ENCODE measurements around the gene XIRP2. TPM values are rescaled to one million over a fixed set of nuclear protein-coding genes. Genes with fewer than 3 reads are reported as not detected.

XIRP2 gene
- total and polyA plus RNA-seq, 2 of the 8 experiments (the other 6 are each of a cell fraction or from before 2014, with no cell fraction given), result 0.11 TPM; not detected in 1

DNA sequence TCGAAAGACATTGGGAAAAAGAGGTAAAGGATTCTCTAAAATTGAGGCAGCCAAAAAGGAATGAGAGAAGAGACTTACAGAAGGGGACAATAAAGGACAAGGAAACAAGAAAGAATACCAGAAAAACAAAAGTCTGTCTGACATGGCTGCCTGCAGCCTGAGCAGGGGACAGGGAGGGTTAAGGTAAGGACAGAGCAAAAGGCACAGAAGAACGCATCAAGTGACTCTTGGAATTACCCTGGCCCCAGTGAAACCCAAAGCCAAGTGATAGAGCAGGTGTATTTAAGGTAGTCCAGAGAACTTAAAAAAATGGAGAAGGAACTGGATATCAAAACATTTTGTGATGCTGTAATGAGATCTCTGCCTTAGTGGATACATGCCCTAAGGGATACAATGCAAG is 47.1 kb upstream of the XIRP2 start (continued):
- TF ChIP-seq, protein P1, sequence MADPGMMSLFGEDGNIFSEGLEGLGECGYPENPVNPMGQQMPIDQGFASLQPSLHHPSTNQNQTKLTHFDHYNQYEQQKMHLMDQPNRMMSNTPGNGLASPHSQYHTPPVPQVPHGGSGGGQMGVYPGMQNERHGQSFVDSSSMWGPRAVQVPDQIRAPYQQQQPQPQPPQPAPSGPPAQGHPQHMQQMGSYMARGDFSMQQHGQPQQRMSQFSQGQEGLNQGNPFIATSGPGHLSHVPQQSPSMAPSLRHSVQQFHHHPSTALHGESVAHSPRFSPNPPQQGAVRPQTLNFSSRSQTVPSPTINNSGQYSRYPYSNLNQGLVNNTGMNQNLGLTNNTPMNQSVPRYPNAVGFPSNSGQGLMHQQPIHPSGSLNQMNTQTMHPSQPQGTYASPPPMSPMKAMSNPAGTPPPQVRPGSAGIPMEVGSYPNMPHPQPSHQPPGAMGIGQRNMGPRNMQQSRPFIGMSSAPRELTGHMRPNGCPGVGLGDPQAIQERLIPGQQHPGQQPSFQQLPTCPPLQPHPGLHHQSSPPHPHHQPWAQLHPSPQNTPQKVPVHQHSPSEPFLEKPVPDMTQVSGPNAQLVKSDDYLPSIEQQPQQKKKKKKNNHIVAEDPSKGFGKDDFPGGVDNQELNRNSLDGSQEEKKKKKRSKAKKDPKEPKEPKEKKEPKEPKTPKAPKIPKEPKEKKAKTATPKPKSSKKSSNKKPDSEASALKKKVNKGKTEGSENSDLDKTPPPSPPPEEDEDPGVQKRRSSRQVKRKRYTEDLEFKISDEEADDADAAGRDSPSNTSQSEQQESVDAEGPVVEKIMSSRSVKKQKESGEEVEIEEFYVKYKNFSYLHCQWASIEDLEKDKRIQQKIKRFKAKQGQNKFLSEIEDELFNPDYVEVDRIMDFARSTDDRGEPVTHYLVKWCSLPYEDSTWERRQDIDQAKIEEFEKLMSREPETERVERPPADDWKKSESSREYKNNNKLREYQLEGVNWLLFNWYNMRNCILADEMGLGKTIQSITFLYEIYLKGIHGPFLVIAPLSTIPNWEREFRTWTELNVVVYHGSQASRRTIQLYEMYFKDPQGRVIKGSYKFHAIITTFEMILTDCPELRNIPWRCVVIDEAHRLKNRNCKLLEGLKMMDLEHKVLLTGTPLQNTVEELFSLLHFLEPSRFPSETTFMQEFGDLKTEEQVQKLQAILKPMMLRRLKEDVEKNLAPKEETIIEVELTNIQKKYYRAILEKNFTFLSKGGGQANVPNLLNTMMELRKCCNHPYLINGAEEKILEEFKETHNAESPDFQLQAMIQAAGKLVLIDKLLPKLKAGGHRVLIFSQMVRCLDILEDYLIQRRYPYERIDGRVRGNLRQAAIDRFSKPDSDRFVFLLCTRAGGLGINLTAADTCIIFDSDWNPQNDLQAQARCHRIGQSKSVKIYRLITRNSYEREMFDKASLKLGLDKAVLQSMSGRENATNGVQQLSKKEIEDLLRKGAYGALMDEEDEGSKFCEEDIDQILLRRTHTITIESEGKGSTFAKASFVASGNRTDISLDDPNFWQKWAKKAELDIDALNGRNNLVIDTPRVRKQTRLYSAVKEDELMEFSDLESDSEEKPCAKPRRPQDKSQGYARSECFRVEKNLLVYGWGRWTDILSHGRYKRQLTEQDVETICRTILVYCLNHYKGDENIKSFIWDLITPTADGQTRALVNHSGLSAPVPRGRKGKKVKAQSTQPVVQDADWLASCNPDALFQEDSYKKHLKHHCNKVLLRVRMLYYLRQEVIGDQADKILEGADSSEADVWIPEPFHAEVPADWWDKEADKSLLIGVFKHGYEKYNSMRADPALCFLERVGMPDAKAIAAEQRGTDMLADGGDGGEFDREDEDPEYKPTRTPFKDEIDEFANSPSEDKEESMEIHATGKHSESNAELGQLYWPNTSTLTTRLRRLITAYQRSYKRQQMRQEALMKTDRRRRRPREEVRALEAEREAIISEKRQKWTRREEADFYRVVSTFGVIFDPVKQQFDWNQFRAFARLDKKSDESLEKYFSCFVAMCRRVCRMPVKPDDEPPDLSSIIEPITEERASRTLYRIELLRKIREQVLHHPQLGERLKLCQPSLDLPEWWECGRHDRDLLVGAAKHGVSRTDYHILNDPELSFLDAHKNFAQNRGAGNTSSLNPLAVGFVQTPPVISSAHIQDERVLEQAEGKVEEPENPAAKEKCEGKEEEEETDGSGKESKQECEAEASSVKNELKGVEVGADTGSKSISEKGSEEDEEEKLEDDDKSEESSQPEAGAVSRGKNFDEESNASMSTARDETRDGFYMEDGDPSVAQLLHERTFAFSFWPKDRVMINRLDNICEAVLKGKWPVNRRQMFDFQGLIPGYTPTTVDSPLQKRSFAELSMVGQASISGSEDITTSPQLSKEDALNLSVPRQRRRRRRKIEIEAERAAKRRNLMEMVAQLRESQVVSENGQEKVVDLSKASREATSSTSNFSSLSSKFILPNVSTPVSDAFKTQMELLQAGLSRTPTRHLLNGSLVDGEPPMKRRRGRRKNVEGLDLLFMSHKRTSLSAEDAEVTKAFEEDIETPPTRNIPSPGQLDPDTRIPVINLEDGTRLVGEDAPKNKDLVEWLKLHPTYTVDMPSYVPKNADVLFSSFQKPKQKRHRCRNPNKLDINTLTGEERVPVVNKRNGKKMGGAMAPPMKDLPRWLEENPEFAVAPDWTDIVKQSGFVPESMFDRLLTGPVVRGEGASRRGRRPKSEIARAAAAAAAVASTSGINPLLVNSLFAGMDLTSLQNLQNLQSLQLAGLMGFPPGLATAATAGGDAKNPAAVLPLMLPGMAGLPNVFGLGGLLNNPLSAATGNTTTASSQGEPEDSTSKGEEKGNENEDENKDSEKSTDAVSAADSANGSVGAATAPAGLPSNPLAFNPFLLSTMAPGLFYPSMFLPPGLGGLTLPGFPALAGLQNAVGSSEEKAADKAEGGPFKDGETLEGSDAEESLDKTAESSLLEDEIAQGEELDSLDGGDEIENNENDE (IDR thresholded peaks at IDR 0.05; ENCODE audit: insufficient replicate concordance, low read length), result no peak
- TF ChIP-seq EP300 (IDR thresholded peaks at IDR 0.05; ENCODE audit: borderline replicate concordance in 1 of 2, low read depth in 2 of 2, low read length in 2 of 2), result no peak
- TF ChIP-seq TAF7 (optimal IDR thresholded peaks at IDR 0.05; ENCODE audit: borderline replicate concordance, low read depth, low read length), result no peak
- no peak for TF ChIP-seq BCL11A (IDR thresholded peaks at IDR 0.05; ENCODE audit: low read depth in 2 of 2, low read length in 2 of 2)
- TF ChIP-seq CEBPB (IDR thresholded peaks at IDR 0.05; ENCODE audit: low read depth, low read length), result no peak
- TF ChIP-seq ASH2L (IDR thresholded peaks at IDR 0.05; ENCODE audit: low read length), result no peak
- TF ChIP-seq ZNF274 (IDR thresholded peaks at IDR 0.05; ENCODE audit: borderline replicate concordance, extremely low read depth, low read length), result no peak
- TF ChIP-seq SRF (IDR thresholded peaks at IDR 0.05; ENCODE audit: low read depth, low read length), result no peak
- TF ChIP-seq, protein P2, sequence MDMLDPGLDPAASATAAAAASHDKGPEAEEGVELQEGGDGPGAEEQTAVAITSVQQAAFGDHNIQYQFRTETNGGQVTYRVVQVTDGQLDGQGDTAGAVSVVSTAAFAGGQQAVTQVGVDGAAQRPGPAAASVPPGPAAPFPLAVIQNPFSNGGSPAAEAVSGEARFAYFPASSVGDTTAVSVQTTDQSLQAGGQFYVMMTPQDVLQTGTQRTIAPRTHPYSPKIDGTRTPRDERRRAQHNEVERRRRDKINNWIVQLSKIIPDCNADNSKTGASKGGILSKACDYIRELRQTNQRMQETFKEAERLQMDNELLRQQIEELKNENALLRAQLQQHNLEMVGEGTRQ (IDR thresholded peaks at IDR 0.05; ENCODE audit: low read length), result no peak
- no peak for TF ChIP-seq SIX5 (IDR thresholded peaks at IDR 0.05; ENCODE audit: low read depth, low read length)
- no peak for TF ChIP-seq JUN (IDR thresholded peaks at IDR 0.05; ENCODE audit: low read depth, low read length)

Data from H1 (cell line).